Lung (tissue), 12 donors: ENCODE measurements around the gene GABRR3. TPM values are rescaled to one million over a fixed set of nuclear protein-coding genes. Genes with fewer than 3 reads are reported as not detected.

ENCODE experiments used
- ATAC-seq: fragments of 200-7000 bp; cut with Tn5 transposase; one replicate; pipeline ENCODE4 v1.9.1; 2020; ENCODE audit warnings: moderate number of reproducible peaks; ENCODE audit not compliant: insufficient read depth, low FRiP score
- DNase-seq, 3 donors: peaks; one replicate each; pipeline ENCODE4 v3.0.0-alpha.2; 2013 to 2017
- H3K27ac ChIP-seq, 2 donors: one replicate each; pipeline ENCODE4 v1.5.1; 2013; ENCODE audit warnings: mild to moderate bottlenecking in 2 of 2, moderate library complexity in 2 of 2, control low read depth in 1 of 2, inconsistent platforms in 1 of 2, low read depth in 1 of 2, low read length in 1 of 2
- H3K27me3 ChIP-seq, 3 donors: one replicate each; pipeline ENCODE4 v1.5.1; 2013; ENCODE audit warnings: low read length in 2 of 3; ENCODE audit not compliant: control insufficient read depth in 3 of 3, insufficient read depth in 3 of 3
- H3K36me3 ChIP-seq, 4 donors: one replicate each; pipeline ENCODE4 v1.5.1; 2013; ENCODE audit warnings: low read length in 4 of 4, mild to moderate bottlenecking in 1 of 4, moderate library complexity in 1 of 4; ENCODE audit not compliant: control insufficient read depth in 4 of 4, insufficient read depth in 4 of 4
- H3K4me1 ChIP-seq, 5 donors: one replicate each; pipeline ENCODE4 v1.5.1; 2013; ENCODE audit warnings: low read length in 5 of 5, mild to moderate bottlenecking in 2 of 5, moderate library complexity in 1 of 5; ENCODE audit not compliant: control insufficient read depth in 5 of 5, insufficient read depth in 5 of 5
- H3K4me3 ChIP-seq: one replicate; pipeline ENCODE4 v1.5.1; 2013; ENCODE audit warnings: mild to moderate bottlenecking, control low read depth, moderate library complexity
- H3K9ac ChIP-seq, 2 donors: one replicate each; pipeline ENCODE4 v1.5.1; 2013; ENCODE audit warnings: low read length in 2 of 2, control low read depth in 1 of 2; ENCODE audit not compliant: insufficient read depth in 1 of 2
- H3K9me3 ChIP-seq, 4 donors: one replicate each; pipeline ENCODE4 v1.5.1; 2013; ENCODE audit warnings: low read length in 3 of 4, mild to moderate bottlenecking in 1 of 4, moderate library complexity in 1 of 4; ENCODE audit not compliant: control insufficient read depth in 4 of 4, insufficient read depth in 3 of 4
- CTCF ChIP-seq: IDR thresholded peaks from 2 replicates; pipeline ENCODE4 v1.5.1; 2012; ENCODE audit warnings: mild to moderate bottlenecking; ENCODE audit errors: control extremely low read depth, extremely low read depth
- WGBS, 2 donors: extraction: QIAGEN DNeasy Blood & Tissue Kit; methylation state at CpG; one replicate each; pipeline ENCODE4 v1.1.7; 2013; 5-methylcytosine and 5-hydroxymethylcytosine counted together
- polyA plus RNA-seq, 2 donors: library from polyadenylated mRNA; stranded (reverse); fragments of 200-250 nt; gene quantifications; one replicate each; pipeline ENCODE4 v1.2.1, GENCODE V29; 2013
- total RNA-seq, 2 donors: library from RNA; depleted of rRNA in 1 of 2; stranded (reverse); fragments of >200 nt in 1 of 2; gene quantifications; one replicate each; pipeline ENCODE4 v1.2.1, GENCODE V29; 2014 to 2021
- donor health status: control.
- donor health status: control.
- donor health status: Bipolar disorder and iron deficiency.
- donor health status: healthy.
- donor health status: DM: yes; HTN: yes; CAD: no.

Gene GABRR3
- total and polyA plus RNA-seq, 4 donors, result 0.09 TPM; not detected in 3

GRCh38 chr3:97960993-97961766, 73.9 kb downstream of the GABRR3 start:
- ATAC-seq (no peak), DNase-seq (peak in 2 of 3 donors; percentile 77 to 78)
- no peak overlapping the region for H3K27ac ChIP-seq
- H3K27me3 ChIP-seq, result no peaks in the 10 kb centered on the region
- no peak overlapping the region for H3K4me3 ChIP-seq
- H3K4me1 ChIP-seq, result peaks cover 0 to 33% (median 9%) of the 10 kb centered on the region in 5 donors
- no peak overlapping the region for H3K9ac ChIP-seq
- H3K36me3 ChIP-seq, result peaks cover 8 to 35% (median 11%) of the 10 kb centered on the region in 4 donors
- H3K9me3 ChIP-seq, result no peaks in the 10 kb centered on the region
- 92 to 94% methylated on average over 8 of the region's 8 CpGs for WGBS, 2 donors
- TF ChIP-seq CTCF, result no peak

- Histone ChIP-seq H3K27me3 (no peaks in the 10 kb centered on the region), H3K27ac (no peak overlapping the region), H3K36me3 (peaks cover 5 to 39% (median 10%) of the 10 kb centered on the region in 4 donors), H3K4me3 (no peak overlapping the region), H3K4me1 (peaks cover 0 to 33% (median 9%) of the 10 kb centered on the region in 5 donors), H3K9me3 (no peaks in the 10 kb centered on the region), H3K9ac (peak overlapping the region in 1 of 2 donors; percentile 55)
- ATAC-seq, result no peak
- TF ChIP-seq CTCF, result no peak
- 87 to 90% methylated on average over 5 of the region's 5 CpGs for WGBS, 2 donors
- no peak for DNase-seq
Observed at GRCh38 chr3:97960551-97960950, 74.6 kb downstream of the GABRR3 start.

GRCh38 chr3:97959872-97960271, 75.2 kb downstream of the GABRR3 start:
- Histone ChIP-seq H3K27ac (no peak overlapping the region), H3K9ac (no peak overlapping the region), H3K4me1 (peaks cover 0 to 33% (median 9%) of the 10 kb centered on the region in 5 donors), H3K27me3 (no peaks in the 10 kb centered on the region), H3K9me3 (no peaks in the 10 kb centered on the region), H3K36me3 (peaks cover 5 to 40% (median 12%) of the 10 kb centered on the region in 4 donors), H3K4me3 (no peak overlapping the region)
- DNase-seq (peak in 2 of 3 donors; percentile 20 to 26), ATAC-seq (no peak)
- TF ChIP-seq CTCF, result no peak
- WGBS, 2 donors, result 96 to 97% methylated on average over 5 of the region's 5 CpGs
